ENCODE measurements around the gene GGCX.

The GGCX gene

DNA sequence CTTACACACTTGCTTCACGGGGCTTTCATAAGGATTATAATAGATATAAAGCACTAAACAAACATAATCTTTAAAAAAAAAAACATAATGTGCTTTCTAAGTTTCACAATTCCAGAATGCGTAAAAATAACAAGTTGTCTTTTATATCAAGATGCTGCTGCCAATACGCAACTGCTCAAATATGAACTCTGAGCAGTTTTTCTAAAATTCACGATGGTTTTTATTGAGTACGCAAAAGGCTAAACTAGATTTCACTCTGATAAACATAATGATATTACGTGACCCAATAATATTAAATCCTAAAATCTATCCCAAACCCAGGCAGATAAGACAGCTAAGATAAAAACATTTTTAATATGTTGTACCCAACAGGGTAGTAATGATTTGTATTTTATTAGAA, 47.0 kb downstream of the GGCX start:
- no peak for DNase-seq (ENCODE audit: low read depth)

DNA sequence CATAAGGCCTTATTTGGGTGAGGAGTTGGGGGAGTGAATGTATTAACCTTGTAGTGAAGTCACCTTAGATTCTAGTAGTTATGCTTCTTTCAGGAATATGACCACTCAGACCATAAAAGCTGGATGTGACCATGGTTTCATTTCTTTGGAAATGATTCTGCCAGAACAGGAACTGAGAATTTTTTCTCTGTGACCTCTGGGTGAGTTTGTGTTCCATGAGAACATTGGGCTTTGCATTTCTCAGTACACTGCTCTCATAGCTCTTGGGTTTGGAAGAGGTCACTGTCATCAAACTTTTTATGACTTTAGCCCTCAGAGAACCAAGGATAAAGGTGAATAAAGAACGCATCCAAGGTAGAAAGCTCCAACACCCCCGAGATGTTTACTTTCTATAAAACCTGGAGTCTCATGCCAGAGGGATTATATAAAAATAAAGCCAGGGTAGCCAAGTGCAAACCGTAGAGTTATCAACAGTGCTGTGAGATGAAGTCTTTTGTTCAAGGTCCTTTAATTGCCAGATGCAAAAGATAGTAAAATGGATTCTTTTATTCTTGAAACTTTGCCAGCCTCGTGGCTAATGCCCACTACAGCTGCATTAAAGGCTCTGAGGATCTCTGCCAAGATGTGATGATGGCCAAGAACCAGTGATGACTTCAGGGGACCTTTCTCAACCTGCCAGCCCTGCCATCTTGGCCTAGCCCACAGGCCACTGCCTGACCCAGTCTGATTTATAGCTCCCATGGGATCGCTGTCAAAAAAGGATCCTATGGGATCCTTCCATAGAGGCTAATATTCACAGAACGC, 50.1 kb downstream of the GGCX start:
- DNase-seq (ENCODE audit: low read depth) = no peak

DNA sequence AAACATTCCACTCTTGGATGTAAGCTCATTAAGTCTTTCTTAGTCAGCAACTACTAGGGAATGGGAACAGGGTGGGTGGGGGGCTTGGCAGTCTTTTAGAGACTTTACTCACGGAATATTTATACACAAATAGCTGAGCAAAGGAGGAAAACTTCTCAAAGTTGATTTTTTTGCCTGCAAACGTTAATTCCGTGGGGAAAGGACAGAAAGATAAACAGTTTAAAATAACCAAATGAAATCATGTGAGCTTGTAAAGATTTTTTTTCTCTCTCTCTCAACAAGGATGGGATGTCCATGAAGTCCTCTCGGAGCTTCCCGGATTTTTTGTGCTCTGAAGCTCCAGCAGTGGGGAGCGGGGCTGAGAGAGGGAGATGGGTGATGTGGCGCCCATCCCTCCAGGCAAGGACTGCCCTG, 54.5 kb downstream of the GGCX start:
- no peak for DNase-seq (ENCODE audit: low read depth)

DNA sequence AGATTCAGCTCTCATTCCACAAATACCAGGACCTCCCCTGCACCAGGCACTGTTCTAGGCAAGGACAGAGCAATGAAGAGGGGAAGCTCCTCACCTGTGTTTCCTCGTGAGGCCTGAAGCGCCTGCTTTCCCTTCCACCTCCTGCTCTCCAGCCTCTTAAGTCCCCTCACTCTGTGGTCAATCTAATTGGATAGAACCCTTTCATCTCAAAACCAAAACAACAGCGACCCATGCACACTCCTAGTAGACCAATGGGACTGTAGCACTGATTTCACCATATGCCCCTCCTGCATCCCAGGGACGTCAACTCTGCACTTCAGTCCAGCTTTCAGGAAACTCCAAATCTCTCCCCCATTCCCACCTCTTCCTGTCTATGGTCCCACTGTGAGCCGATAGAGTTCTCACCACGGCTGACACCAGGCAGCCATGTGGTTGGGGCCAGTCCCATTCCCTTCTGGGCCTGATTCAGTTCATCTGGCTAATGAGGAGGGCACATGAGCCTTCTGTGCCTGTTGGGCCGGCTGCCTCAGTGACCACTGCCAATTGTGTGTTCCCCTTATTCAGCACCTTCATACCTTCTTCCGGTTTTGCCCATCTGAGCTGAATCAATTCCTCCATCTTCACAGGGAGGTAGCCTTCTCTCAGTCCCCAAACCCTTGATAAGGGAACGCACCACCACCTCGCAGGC, 55.6 kb downstream of the GGCX start:
- no peak for DNase-seq (ENCODE audit: low read depth)

DNA sequence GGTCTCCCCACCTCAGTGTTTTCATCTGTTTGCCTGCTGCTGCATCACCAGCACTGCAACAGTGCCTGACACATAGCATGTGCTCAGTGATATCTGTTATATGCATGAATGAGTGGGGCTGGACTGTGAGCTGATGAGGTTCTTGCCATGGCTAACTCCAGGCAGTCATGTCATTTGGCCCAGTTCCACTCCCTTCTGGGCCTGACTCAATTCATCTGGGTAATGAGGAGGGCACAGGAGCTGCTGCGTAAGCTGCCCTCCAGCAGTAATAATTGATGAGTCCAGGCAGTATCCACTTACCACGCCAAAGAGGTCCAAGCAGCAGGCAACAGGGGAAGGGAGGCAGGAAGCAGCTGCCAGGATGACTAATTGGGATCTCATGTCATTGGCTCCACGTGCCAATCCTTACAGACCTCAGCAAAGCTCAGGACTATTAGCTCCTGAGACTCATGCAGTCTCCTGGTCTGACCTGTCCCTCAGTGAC, 56.5 kb downstream of the GGCX start:
- DNase-seq (ENCODE audit: low read depth) = peak; percentile 86

DNA sequence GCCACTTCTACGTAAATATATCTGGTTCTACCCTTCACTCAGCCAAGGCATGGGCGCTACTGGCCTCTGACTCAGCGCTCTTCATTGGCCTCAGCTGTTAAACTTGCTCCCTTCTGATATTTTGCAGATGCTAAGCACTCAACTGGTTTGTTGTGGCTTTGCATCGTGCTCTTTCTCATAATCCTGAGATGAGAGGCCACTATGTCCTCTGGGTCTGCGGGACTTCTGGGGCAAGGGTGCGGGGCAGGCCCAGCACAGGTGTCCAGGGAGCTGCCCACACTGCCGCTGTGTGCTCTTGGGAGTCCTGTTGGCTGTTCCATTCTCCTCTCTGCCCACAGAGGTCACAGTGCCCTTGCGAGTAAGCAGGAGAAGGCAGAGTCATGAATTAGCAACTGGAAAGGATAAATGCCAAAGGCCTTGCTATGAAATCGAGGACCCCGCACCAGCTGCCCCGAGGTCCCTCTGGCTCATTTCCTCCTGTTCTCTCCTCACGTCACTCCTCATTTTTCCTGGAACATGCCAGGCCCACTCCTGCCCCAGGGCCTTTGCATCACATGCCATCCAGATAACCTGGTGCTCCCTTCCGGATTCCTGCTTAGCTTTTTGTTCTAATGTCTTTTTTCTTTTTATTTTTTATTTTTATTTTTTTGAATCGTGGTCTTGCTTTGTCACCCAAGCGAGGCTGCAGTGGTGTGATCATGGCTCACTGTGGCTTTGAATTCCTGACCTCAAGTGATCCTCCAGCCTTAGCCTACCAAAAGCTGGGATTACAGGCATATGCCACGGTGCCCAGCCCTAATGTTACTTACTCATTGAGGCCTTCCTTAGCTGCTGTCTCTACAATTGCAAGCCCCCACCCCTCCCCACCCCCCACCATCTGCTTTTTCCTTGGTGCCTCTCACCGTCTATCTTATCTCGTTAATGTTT, 57.2 kb downstream of the GGCX start:
- DNase-seq (ENCODE audit: low read depth) = no peak

DNA sequence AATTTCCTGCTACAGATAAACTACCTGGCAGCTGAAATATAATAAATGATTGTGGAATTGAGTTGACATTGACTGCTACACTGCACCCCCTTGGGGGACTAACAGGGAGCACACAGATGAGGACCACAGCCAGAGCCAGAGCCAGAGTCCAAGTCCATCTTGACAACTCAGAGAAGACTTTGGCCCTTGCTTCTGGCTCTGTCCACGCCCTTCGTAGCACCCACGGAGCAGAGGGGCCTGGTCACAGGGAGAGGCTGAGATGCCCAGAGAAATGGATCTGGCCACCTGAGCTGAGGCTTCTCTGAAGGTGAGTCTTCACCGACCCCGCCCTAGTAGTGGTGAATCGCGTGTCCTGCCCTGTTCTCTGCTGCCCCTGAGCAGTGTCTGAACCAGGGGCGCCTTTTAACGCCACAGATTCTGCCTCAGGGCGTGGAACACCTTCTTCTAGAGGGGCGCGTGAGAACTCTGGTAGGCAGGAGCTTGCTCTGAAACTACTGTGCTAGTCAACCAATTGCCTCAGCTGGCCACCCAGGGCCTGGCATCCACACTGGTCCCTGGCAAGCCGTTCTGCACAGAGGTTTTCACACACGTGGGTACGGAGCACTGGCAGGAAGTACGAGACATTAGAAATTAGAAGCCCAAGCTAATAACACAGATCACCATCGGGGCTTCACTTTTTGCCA, 58.0 kb downstream of the GGCX start:
- DNase-seq (ENCODE audit: low read depth) = no peak

DNA sequence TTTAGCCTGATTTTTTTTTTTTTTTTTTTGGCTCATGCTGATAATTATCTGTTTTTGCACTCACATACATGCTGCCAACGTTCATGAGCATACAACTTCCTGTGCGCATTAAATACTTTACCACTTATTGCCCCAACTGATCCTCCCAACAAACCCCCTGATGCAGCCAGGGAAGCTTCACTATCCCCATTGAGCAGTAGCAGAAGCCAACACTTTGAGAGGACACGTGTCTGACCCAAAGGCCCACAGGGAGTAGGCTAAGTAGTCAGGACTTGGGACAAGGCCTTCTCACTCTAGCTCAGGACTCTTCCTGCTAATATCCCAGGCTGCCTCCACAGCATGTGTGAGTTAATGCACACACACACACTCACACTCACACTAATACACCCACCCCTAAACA, 58.6 kb downstream of the GGCX start:
- DNase-seq (ENCODE audit: low read depth) = no peak

DNA sequence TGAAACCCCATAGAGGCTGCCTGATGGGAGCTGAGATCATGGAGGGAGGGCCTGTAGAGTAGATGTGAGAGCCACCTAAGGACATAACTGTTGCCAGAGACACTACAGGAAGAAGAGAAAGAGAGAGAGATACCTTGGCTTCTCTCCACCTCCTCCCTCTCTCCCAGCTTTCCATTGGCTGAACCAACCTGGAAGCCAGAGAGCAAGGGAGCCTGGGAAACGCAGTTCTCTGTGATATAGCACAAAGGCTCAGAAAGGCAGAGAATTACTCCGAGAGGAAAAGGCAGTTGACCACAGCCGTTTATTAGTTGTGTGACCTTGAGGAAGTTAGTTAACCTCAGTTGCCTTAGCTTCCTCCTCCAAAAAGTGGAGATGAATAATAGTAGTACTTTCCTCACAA, 60.0 kb downstream of the GGCX start:
- peak; percentile 65 for DNase-seq (ENCODE audit: low read depth)

DNA sequence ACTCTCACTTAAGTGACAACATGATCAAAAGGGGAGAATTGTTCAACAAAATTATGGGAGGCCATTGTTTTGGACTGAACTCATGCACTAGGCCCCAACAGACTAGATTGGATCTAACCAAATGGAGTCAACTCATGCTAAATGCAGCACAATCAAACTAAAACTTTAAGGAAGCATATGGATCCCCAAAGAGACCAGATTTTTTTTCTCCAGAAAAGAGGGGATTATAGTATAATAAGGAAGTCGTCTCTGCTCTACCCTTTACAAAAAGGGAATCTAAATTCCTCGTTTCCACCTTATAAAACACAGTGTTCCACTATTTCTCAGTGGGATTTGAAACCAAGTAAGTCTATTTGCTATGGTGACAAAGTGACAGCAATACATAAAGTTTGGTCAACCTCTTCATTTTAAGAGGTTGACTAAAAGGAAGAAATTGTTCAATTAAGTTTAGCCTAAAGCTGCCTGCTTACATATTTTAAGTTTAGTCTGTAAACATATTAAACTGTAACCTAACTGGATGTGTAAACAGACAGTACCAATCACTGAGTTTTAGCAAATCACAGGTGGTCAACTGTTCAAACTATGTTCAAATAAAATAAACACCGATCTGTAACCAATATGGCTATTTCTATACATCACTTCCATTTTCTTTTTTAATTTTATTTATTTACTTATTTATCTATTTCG, 63.2 kb downstream of the GGCX start:
- DNase-seq (ENCODE audit: low read depth) = no peak

DNA sequence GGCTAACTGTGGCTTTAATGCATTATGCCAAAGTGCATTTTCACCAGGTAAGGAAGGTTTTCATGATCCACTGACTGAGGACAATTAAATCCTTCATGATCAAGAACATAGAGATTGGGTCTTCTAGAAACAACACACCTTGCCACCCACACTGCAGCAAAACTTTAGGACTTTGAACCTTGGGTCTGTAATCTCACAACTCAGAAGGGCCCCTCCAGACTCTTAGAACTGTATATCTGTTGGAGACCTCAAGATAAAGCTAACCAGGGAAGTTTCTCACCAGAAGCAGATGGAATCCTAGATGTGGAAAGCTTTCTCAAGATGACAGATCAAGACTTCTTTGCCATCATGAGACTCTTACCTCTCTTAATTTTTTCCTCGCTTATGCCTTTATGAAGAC, 64.9 kb downstream of the GGCX start:
- DNase-seq (ENCODE audit: low read depth) = no peak

Measured in iris pigment epithelial cell (primary cell).